ENCODE data around the gene ZNF70.

The ZNF70 gene

GRCh38 chr22:23779731-23780130, 28.8 kb upstream of the ZNF70 start:
- in situ Hi-C loops (cut with HindIII; ENCODE audit: low sequenced_read_pairs): no loop called here

GRCh38 chr22:23779083-23779482, 28.2 kb upstream of the ZNF70 start:
- in situ Hi-C loops (cut with HindIII; ENCODE audit: low sequenced_read_pairs): no loop called here

DNA sequence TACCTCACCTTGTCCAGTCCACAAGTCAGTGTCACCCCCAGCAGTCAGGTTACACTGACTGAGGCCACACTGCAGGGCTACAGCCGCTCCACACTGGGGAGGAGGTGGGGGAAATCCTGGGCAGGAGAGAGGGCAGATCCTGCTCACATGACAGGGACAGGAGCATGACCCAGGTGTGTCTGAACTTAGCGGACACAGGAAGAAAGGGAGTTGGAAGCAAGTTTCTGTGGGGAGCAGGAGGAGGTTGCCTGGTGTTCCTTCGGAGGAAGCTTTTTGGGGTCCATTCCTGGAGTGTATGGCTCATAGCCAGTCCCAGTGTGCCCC, 27.6 kb upstream of the ZNF70 start:
- in situ Hi-C loops (cut with HindIII; ENCODE audit: low sequenced_read_pairs): no loop called here

- in situ Hi-C loops (cut with HindIII; ENCODE audit: low sequenced_read_pairs): no loop called here
Measured at GRCh38 chr22:23777776-23778576, 27.1 kb upstream of the ZNF70 start.

- in situ Hi-C loops (cut with HindIII; ENCODE audit: low sequenced_read_pairs): no loop called here
Measured at GRCh38 chr22:23775779-23776375, 25.0 kb upstream of the ZNF70 start.

- in situ Hi-C loops (cut with HindIII; ENCODE audit: low sequenced_read_pairs): no loop called here
Measured at GRCh38 chr22:23774922-23775436, 24.1 kb upstream of the ZNF70 start.

DNA sequence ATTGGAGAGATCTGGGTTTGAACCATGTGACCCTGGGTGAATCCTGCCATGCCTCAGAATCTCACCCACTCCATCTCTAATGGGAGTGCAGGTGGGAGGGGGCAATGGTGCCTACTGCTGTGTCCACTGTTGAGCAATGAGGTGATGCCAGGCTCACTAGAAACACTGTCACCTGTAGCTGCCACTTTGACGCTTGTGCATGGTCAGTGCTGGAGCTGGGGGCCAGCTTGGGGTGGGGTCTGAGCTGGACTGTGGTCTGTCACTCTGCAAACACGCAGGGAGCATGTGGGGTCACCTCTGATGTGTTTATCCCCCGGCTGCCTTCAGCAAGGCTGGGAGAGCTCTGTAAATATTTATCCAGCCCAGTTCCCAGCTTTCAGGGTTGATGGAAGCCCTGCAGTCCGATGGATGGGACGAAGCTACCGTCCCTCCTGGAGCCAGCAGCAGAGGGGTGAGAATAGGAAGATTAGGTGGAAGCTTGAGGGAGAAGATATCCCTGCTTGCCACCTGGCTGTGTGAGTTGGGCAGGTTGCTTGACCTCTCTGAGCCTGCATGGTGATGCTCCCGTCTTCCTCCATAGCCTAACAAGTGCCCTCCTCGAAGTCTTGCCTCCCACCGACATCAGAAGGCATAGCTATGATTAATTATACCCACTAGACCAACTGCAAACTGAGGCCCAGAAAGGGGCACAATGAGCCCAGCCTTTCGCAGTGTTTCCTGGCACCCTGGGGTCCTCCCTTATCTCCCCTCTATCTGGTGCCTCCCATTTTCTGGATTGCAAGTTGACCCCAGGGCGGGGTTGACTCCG, 23.4 kb upstream of the ZNF70 start:
- in situ Hi-C loops (cut with HindIII; ENCODE audit: low sequenced_read_pairs): no loop called here

GRCh38 chr22:23773483-23774113, 22.7 kb upstream of the ZNF70 start:
- in situ Hi-C loops (cut with HindIII; ENCODE audit: low sequenced_read_pairs): no loop called here

DNA sequence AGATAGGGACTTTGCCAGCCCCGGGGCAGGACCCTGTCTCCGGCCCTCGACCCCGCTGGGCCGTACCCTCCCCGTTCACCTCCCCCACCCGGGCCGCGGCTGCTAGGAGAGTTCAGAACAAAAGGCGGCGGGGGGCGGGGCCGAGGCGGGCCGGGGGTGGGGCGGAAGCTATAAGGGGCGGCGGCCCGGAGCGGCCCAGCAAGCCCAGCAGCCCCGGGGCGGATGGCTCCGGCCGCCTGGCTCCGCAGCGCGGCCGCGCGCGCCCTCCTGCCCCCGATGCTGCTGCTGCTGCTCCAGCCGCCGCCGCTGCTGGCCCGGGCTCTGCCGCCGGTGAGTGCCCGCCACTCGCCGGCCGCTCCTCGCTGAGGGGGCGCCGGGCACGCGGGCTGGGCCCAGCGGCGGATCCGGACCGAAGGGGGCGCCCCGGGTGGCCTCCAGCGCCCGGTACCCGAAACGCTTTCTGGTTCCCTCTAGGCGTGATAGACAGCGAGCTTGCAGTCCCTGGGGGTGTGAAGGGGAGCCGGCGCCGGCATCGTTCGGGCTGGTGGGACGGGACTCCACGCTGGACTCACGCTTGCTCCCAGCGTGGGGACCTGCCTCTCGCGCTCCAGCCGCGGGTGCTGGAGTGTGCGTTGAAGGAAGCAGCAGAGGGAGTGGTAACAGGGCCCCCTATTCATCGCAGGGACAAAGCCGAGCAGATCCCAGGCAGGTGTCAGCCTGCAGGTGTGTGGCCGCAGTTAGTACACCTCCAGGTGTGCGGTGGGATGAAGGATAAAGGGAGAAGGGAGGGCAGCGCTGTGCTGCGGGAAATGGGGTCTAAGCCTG, 21.9 kb upstream of the ZNF70 start, which contains the start of gene MMP11:
Gene MMP11, plus strand, starts transcription at position 201 of the 825 bp plus-strand sequence. Its CDS starts 22 bp downstream, at position 223.
- in situ Hi-C loops (cut with HindIII; ENCODE audit: low sequenced_read_pairs): no loop called here

DNA sequence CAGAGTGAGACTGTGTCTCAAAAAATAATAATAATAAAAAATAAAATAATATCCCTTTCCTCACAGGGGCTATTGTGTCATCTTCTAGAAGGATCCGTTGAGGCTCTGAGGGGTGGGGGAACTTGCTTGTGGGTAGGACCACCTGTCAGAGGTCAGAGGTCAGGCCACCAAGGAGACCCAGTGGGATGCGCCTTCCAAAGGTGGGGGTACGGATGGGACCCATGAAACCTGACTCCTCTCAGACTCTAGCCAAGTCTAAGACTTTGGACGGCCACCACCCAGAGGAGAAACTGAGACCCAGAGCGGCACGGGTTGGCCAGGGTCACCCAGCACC, 21.4 kb upstream of the ZNF70 start:
- in situ Hi-C loops (cut with HindIII; ENCODE audit: low sequenced_read_pairs): no loop called here

DNA sequence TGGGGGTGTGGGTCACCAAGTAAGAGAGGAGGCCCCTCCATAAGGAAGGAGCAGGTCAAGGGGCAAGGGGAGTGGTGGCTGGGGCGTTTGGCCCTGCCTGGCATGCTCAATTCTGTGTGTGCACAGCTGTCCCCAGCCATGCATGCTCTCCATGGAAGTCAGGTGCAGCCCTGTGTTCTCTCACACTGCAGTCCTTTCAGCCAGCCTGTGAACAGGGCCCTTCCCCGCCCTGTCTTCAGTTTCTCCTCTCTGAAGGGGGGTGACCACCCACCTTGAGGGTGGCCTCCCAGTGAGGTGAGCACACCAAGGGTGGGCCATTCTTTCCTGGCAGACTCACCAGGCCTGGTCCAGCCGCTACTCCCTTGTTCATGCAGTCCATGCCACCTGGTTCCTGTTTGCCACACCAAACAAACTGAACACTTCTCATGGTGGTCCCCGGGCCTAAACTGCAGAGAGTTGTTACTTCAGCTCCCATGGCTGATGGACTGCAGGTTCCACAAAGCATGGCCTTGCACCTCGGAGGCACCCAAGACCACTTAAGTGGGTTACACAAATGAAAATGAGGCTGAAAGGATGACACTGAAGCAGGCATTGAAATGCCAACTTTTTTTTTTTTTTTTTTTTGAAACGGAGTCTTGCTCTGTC, 18.5 kb upstream of the ZNF70 start:
- in situ Hi-C loops (cut with HindIII; ENCODE audit: low sequenced_read_pairs): no loop called here

DNA sequence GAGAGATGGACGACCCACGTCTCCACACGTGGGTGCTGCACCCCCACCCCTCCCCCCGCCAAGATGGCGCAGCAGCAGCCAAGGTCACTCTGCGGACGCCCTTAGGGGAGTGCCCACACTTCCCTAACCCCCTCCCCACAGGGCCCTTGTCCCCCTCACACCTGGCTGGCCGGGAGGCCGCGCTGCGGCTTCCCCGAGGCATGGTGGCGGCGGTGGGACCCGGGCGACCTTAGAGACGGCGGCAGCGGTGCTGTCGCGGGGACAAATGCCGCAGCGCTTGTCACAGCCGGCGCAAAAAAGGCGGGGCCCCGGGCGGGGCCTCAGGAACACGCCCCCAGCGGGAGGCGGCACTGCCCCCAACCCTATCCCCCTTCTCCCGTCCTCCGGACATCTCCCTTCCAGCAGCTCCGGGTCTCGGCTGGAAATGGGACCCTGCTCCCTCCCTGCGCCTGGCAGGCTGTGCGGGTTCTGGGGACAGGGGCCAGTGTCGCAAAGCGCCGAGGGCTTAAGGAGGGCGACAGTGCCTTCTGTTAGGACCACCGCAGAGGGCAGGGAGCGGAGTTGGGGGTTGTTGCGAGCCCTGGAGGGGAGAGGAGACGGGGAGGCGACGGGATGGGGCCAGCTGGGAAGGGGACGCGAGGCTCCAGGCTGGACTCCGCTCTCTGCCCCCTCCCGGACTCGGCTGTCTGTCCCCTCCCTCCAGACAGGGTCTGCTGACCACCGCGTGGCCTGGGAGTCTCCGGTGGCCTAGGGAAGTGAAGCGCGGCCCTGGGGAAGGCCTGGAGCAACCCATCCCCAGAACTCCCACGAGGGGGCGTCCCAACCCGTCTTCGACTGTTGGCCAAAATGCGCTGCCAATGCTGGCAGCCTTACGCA, 17.0 kb upstream of the ZNF70 start, which contains the start of gene CHCHD10:
Gene CHCHD10, minus strand, starts transcription at position 300 of the 876 bp plus-strand sequence. Its CDS starts 98 bp downstream, at position 202.
- in situ Hi-C loops (cut with HindIII; ENCODE audit: low sequenced_read_pairs): no loop called here

GRCh38 chr22:23767303-23767672, 16.4 kb upstream of the ZNF70 start:
- in situ Hi-C loops (cut with HindIII; ENCODE audit: low sequenced_read_pairs): no loop called here

DNA sequence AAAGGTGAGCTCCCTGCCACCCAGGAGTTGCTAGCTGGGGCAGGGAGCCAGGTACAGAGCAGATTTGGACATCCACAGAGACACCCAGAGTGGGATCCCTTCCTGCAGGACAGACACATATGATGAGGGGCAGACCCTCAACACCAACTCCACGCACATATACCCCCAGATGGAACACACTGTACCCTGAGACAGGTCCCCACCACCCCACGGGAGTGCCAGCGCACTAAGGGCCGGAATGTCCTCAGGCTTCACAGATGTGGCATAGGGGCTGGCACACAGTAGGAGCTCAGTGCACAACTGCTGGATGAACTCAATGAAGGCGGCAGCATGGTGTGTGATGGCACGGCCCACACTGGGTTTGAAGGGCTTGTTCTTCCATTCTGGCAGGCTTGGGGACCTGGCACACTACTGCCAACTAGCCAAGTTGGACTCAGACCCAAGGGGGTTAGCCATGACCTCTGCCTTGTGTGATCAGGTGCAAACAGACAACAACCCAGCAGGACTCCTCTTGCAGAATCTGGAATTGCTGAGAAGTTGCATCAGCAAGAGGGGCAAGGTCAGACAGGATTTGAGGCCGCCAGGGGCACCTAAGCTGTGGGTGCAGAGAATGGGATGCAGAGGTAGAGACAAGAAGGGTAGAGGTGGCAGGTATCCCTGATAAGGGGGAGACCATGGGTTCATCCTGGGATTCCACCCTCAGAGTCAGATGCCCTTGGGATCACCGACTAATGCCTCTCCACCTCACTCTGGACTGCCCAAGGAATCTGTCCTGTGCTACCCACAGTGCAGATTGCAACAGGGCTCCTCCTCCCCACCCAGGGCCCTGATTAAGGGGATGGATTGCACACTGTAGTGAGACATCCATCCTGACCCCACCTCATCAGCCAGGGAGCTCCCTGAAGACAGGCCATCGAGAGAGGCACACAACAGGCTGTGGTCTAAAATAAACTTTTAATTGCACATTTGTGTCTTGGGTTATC, 14.3 kb upstream of the ZNF70 start:
- in situ Hi-C loops (cut with HindIII; ENCODE audit: low sequenced_read_pairs): no loop called here

DNA sequence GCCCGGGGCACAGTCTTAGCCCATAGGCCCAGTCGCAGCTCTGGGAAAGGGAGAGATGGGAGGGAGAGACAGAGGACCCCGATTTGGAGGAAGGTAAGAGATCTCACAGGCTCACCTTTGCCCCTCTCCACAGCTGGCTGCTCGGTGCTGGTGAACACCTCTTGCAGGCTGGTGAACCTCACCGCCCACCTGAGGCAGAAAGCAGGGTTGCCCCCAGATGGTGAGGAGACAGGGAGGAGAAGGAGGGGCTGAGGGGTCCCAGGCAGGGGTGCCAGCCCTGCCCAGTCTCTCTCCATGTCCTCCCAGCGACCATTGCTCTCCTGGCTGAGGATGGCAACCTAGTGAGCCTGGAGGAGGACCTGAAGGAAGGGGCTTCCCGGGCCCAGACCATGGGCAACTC, 13.0 kb upstream of the ZNF70 start:
- in situ Hi-C loops (cut with HindIII; ENCODE audit: low sequenced_read_pairs): no loop called here

- in situ Hi-C loops (cut with HindIII; ENCODE audit: low sequenced_read_pairs): no loop called here
Measured at GRCh38 chr22:23763579-23763945, 12.7 kb upstream of the ZNF70 start.

DNA sequence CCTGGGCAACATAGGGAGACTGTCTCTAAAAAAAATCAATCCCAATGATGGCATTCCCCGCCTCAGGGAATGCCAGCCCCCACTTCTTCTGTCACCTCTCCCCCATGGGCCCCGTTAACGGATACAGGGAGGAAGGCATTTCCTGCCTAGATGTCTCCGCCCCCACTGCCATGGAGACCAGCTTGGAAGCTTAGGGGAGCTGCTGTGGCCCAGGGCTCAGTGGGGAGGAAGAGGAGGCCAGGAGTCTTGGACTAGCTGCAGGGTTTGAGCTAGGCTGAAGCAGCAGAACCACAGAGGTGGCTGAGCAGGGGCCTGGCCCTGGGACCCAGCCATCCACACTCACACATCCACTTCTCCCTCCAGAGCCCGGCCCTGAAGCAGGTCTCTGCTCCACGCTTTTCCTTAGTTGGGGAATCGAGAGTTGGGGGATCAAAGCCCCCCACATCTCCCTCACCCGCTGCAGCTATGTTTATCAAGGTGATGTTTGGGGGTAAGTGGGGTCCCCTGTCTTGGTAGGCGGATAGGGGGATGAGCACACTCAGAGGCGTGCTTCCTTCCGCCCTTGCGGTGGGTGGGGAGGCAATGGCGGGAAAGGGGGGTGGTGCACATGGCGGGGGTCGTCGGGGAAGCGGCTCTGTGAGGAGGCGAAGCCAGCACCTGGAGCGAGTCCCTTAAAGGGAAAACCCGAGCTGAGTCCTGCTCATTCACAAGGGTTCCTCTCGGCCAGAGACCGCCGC, 12.1 kb upstream of the ZNF70 start, which contains the start of gene C22orf15:
Gene C22orf15, plus strand, starts transcription at position 149 of the 737 bp plus-strand sequence. Its CDS starts 317 bp downstream, at position 466.
- in situ Hi-C loops (cut with HindIII; ENCODE audit: low sequenced_read_pairs): no loop called here

All from DLD1 (cell line).